ENCODE measurements around the gene P2RX4.
"Not testable (repeated sequence)": the region's sequence is repeated elsewhere in the genome, so short reads cannot be mapped to it uniquely, and the experiment has no call there.

P2RX4 gene

GRCh38 chr12:121222847-121223246 is 12.9 kb downstream of the P2RX4 start:
- no peak for DNase-seq (ENCODE audit: low read depth)
- H3K4me3 ChIP-seq (ENCODE audit: low read depth, low read length) = no peak overlapping the region
- no peak for TF ChIP-seq POLR2A (IDR thresholded peaks at IDR 0.05; ENCODE audit: extremely low read depth, insufficient read length)
- TF ChIP-seq CTCF (IDR thresholded peaks at IDR 0.05; ENCODE audit: low read depth, low read length) = no peak

- TF ChIP-seq MAX (IDR thresholded peaks at IDR 0.05; ENCODE audit: low read depth, low read length) = peak; percentile 50
- TF ChIP-seq CTCF (IDR thresholded peaks at IDR 0.05; ENCODE audit: low read depth, low read length) = peak; percentile 52
- TF ChIP-seq POLR2A (IDR thresholded peaks at IDR 0.05; ENCODE audit: extremely low read depth, insufficient read length) = no peak
- TF ChIP-seq MYC (IDR thresholded peaks at IDR 0.05; ENCODE audit: low read depth, low read length) = no peak
- DNase-seq (ENCODE audit: low read depth) = peak; percentile 59
- no peak overlapping the region for H3K4me3 ChIP-seq (ENCODE audit: low read depth, low read length)
Observed at GRCh38 chr12:121223292-121224285, 13.7 kb downstream of the P2RX4 start.

- no peak for DNase-seq (ENCODE audit: low read depth)
- TF ChIP-seq CTCF (IDR thresholded peaks at IDR 0.05; ENCODE audit: low read depth, low read length) (no peak), POLR2A (IDR thresholded peaks at IDR 0.05; ENCODE audit: extremely low read depth, insufficient read length) (no peak), MYC (IDR thresholded peaks at IDR 0.05; ENCODE audit: low read depth, low read length) (no peak), MAX (IDR thresholded peaks at IDR 0.05; ENCODE audit: low read depth, low read length) (no peak)
- no peak overlapping the region for H3K4me3 ChIP-seq (ENCODE audit: low read depth, low read length)
Observed at GRCh38 chr12:121224591-121224990, 14.7 kb downstream of the P2RX4 start.

- H3K4me3 ChIP-seq (ENCODE audit: low read depth, low read length) = no peak overlapping the region
- TF ChIP-seq CTCF (IDR thresholded peaks at IDR 0.05; ENCODE audit: low read depth, low read length) = no peak
- no peak for TF ChIP-seq MAX (IDR thresholded peaks at IDR 0.05; ENCODE audit: low read depth, low read length)
- no peak for TF ChIP-seq POLR2A (IDR thresholded peaks at IDR 0.05; ENCODE audit: extremely low read depth, insufficient read length)
- no peak for TF ChIP-seq MYC (IDR thresholded peaks at IDR 0.05; ENCODE audit: low read depth, low read length)
Observed at GRCh38 chr12:121226399-121226798, 16.5 kb downstream of the P2RX4 start.

GRCh38 chr12:121226871-121227270 is 16.9 kb downstream of the P2RX4 start:
- not testable (repeated sequence) for H3K4me3 ChIP-seq (ENCODE audit: low read depth, low read length)

More at GRCh38 chr12:121226399-121226798, 16.5 kb downstream of the P2RX4 start:
- no peak for DNase-seq (ENCODE audit: low read depth)

GRCh38 chr12:121227294-121227693 is 17.4 kb downstream of the P2RX4 start:
- DNase-seq (ENCODE audit: low read depth) = no peak
- TF ChIP-seq MAX (IDR thresholded peaks at IDR 0.05; ENCODE audit: low read depth, low read length) (no peak), CTCF (IDR thresholded peaks at IDR 0.05; ENCODE audit: low read depth, low read length) (no peak), MYC (IDR thresholded peaks at IDR 0.05; ENCODE audit: low read depth, low read length) (no peak), POLR2A (IDR thresholded peaks at IDR 0.05; ENCODE audit: extremely low read depth, insufficient read length) (no peak)
- H3K4me3 ChIP-seq (ENCODE audit: low read depth, low read length) = no peak overlapping the region

More at GRCh38 chr12:121226871-121227270, 16.9 kb downstream of the P2RX4 start:
- not testable (repeated sequence) for DNase-seq (ENCODE audit: low read depth)

All from NB4 (cell line).